DOHH2 (cell line): ENCODE results near the gene NOXO1.

Experiments
- H3F3A ChIP-seq: fragments of 200-600 bp; sonication (generic), shearing (Covaris generic); 2 replicates; pipeline ENCODE4 v1.6.0; 2016; ENCODE audit warnings: antibody characterized with exemption, mild to moderate bottlenecking; ENCODE audit not compliant: control insufficient read depth, insufficient read depth
- H3K27ac ChIP-seq: fragments of 200-600 bp; sonication (generic); 2 replicates; pipeline ENCODE4 v1.5.1; 2014; ENCODE audit warnings: low read depth, mild to moderate bottlenecking, low read length, moderate library complexity
- H3K27me3 ChIP-seq: fragments of 200-600 bp; sonication (generic); 2 replicates; pipeline ENCODE4 v1.6.1; 2014; ENCODE audit warnings: mild to moderate bottlenecking, low read length, mixed read lengths; ENCODE audit not compliant: control insufficient read depth
- H3K36me3 ChIP-seq: fragments of 200-600 bp; sonication (generic); 2 replicates; pipeline ENCODE4 v1.6.1; 2014; ENCODE audit warnings: mild to moderate bottlenecking, low read length, moderate library complexity, mixed read lengths; ENCODE audit not compliant: control insufficient read depth
- H3K4me1 ChIP-seq: fragments of 200-600 bp; sonication (generic); 2 replicates; pipeline ENCODE4 v1.6.1; 2014; ENCODE audit warnings: mild to moderate bottlenecking, low read length, mixed read lengths; ENCODE audit not compliant: control insufficient read depth
- H3K4me2 ChIP-seq: fragments of 200-600 bp; sonication (generic); 2 replicates; pipeline ENCODE4 v1.6.0; 2014; ENCODE audit warnings: mild to moderate bottlenecking, low read length, moderate library complexity
- H3K4me3 ChIP-seq: fragments of 200-600 bp; sonication (generic); 2 replicates; pipeline ENCODE4 v1.5.1; 2014; ENCODE audit warnings: mild to moderate bottlenecking, low read length, mixed read lengths
- H3K79me2 ChIP-seq: fragments of 200-600 bp; sonication (generic); 2 replicates; pipeline ENCODE4 v1.6.1; 2014; ENCODE audit warnings: mild to moderate bottlenecking, low read length, mixed read lengths; ENCODE audit not compliant: control insufficient read depth
- H3K9me2 ChIP-seq: fragments of 200-600 bp; sonication (generic); replicated peaks from 2 replicates; pipeline ENCODE4 v1.6.1; 2014; ENCODE audit warnings: mild to moderate bottlenecking, low read length, mixed read lengths; ENCODE audit not compliant: control insufficient read depth
- H3K9me3 ChIP-seq: fragments of 200-600 bp; sonication (generic); 2 replicates; pipeline ENCODE4 v1.6.1; 2014; ENCODE audit warnings: antibody characterized with exemption, low read length, mixed read lengths; ENCODE audit not compliant: control insufficient read depth, insufficient read depth
- H4K20me1 ChIP-seq: fragments of 200-600 bp; sonication (generic); 2 replicates; pipeline ENCODE4 v1.6.0; 2014; ENCODE audit warnings: low read depth, mild to moderate bottlenecking, antibody characterized with exemption, low read length, moderate library complexity; ENCODE audit not compliant: control insufficient read depth, insufficient read depth
- CTCF ChIP-seq: fragments of 200-600 bp; sonication (generic); IDR thresholded peaks from one replicate; pipeline ENCODE4 v1.5.1; 2014; ENCODE audit warnings: antibody characterized with exemption, mild to moderate bottlenecking, low read depth, low read length; ENCODE audit not compliant: poor library complexity, severe bottlenecking
- EZH2phosphoT487 ChIP-seq: fragments of 200-600 bp; sonication (generic); IDR thresholded peaks from 2 replicates; pipeline ENCODE4 v1.6.1; 2017; ENCODE audit warnings: borderline replicate concordance, mild to moderate bottlenecking, antibody characterized with exemption, low read length, moderate library complexity, mixed read lengths

NOXO1 gene

GRCh38 chr16:1949507-1949906 is 31.8 kb downstream of the NOXO1 start:
- Histone ChIP-seq H3F3A (no peaks in the 10 kb centered on the region), H4K20me1 (no peaks in the 10 kb centered on the region), H3K9me3 (no peaks in the 10 kb centered on the region), H3K4me3 (no peak overlapping the region), H3K9me2 (no peaks in the 10 kb centered on the region), H3K27ac (no peak overlapping the region), H3K4me1 (no peaks in the 10 kb centered on the region), H3K36me3 (no peaks in the 10 kb centered on the region), H3K27me3 (no peaks in the 10 kb centered on the region), H3K79me2 (no peaks in the 10 kb centered on the region), H3K4me2 (no peak overlapping the region)
- TF ChIP-seq EZH2phosphoT487: no peak
- TF ChIP-seq CTCF: no peak

GRCh38 chr16:1947369-1947670 is 33.9 kb downstream of the NOXO1 start:
- Histone ChIP-seq H3F3A (no peaks in the 10 kb centered on the region), H3K27me3 (no peaks in the 10 kb centered on the region), H3K4me3 (no peak overlapping the region), H4K20me1 (no peaks in the 10 kb centered on the region), H3K9me2 (no peaks in the 10 kb centered on the region), H3K4me1 (peaks cover 11% of the 10 kb centered on the region), H3K4me2 (no peak overlapping the region), H3K9me3 (no peaks in the 10 kb centered on the region), H3K27ac (no peak overlapping the region), H3K79me2 (no peaks in the 10 kb centered on the region), H3K36me3 (no peaks in the 10 kb centered on the region)
- TF ChIP-seq EZH2phosphoT487 (no peak), CTCF (no peak)

- no peaks in the 10 kb centered on the region for H3K36me3 ChIP-seq
- no peaks in the 10 kb centered on the region for H3K9me2 ChIP-seq
- H3K4me1 ChIP-seq: peaks cover 17% of the 10 kb centered on the region
- no peaks in the 10 kb centered on the region for H3K27me3 ChIP-seq
- H3K27ac ChIP-seq: no peak overlapping the region
- TF ChIP-seq EZH2phosphoT487 (no peak), CTCF (no peak)
- H4K20me1 ChIP-seq: no peaks in the 10 kb centered on the region
- H3K9me3 ChIP-seq: no peaks in the 10 kb centered on the region
- H3K4me3 ChIP-seq: no peak overlapping the region
- H3K79me2 ChIP-seq: no peaks in the 10 kb centered on the region
- no peak overlapping the region for H3K4me2 ChIP-seq
- H3F3A ChIP-seq: no peaks in the 10 kb centered on the region
These were observed 34.5 kb downstream of the NOXO1 start for GRCh38 chr16:1946495-1947368.
